HepG2 (cell line): ENCODE data around the gene CBY1. TPM values are rescaled to one million over a fixed set of nuclear protein-coding genes. Genes with fewer than 3 reads are reported as not detected.

Experiments
- AFF4 ChIP-seq: sonication (generic); formaldehyde crosslinking; IDR thresholded peaks from 2 replicates; pipeline ENCODE4 v1.4.0; 2020; ENCODE audit warnings: missing genetic modification reagents
- DR1 ChIP-seq: sonication (generic); formaldehyde crosslinking; IDR thresholded peaks from 2 replicates; pipeline ENCODE4 v1.8.0; 2021; ENCODE audit warnings: mild to moderate bottlenecking, missing genetic modification reagents, inconsistent platforms
- HBP1 ChIP-seq: IDR thresholded peaks from 2 replicates; pipeline ENCODE4 v1.6.1; 2016; ENCODE audit warnings: low read depth, control low read depth
- HNF1A ChIP-seq, 2 experiments: sonication (generic) in 1 of 2; formaldehyde crosslinking in 1 of 2; IDR thresholded peaks; 2 replicates each; pipeline versions ENCODE4 v1.4.0 to v1.6.1; 2016 to 2020; ENCODE audit warnings: borderline replicate concordance in 1 of 2, low read depth in 1 of 2, mild to moderate bottlenecking in 1 of 2, missing genetic modification reagents in 1 of 2
- HOXD1 ChIP-seq: sonication (generic); formaldehyde crosslinking; IDR thresholded peaks from 2 replicates; pipeline ENCODE4 v1.5.0; 2020; ENCODE audit warnings: missing genetic modification reagents
- MTA3 ChIP-seq: sonication (generic); formaldehyde crosslinking; IDR thresholded peaks from 2 replicates; pipeline ENCODE4 v1.4.0; 2020; ENCODE audit warnings: missing genetic modification reagents
- NBN ChIP-seq: fragments of 450-650 bp; conservative IDR thresholded peaks from 2 replicates; pipeline ENCODE4 v1.6.1; 2017
- PAWR ChIP-seq: sonication (generic); formaldehyde crosslinking; IDR thresholded peaks from 2 replicates; pipeline ENCODE4 v1.4.0; 2020; ENCODE audit warnings: missing genetic modification reagents, mild to moderate bottlenecking, borderline replicate concordance
- PHF5A ChIP-seq: IDR thresholded peaks from one replicate; pipeline ENCODE4 v1.6.1; 2018; ENCODE audit warnings: low read depth, missing genetic modification reagents; ENCODE audit not compliant: unreplicated experiment
- SNRNP70 ChIP-seq: fragments of 200-400 bp; formaldehyde crosslinking; IDR thresholded peaks from 2 replicates; pipeline ENCODE4 v1.6.1; 2017; ENCODE audit warnings: mild to moderate bottlenecking, low read depth, low read length, moderate library complexity
- STAG1 ChIP-seq: sonication (generic); formaldehyde crosslinking; IDR thresholded peaks from 2 replicates; pipeline ENCODE4 v1.4.0; 2020; ENCODE audit warnings: missing genetic modification reagents
- THRA ChIP-seq: sonication (generic); formaldehyde crosslinking; IDR thresholded peaks from 2 replicates; pipeline ENCODE4 v1.4.0; 2020; ENCODE audit warnings: missing genetic modification reagents, borderline replicate concordance
- TRIM24 ChIP-seq: sonication (generic); formaldehyde crosslinking; IDR thresholded peaks from 2 replicates; pipeline ENCODE4 v1.8.0; 2022; ENCODE audit warnings: mild to moderate bottlenecking, missing genetic modification reagents
- ZBTB42 ChIP-seq: sonication (generic); formaldehyde crosslinking; IDR thresholded peaks from 2 replicates; pipeline ENCODE4 v1.5.0; 2020; ENCODE audit warnings: mild to moderate bottlenecking, missing genetic modification reagents
- ZEB1 ChIP-seq: IDR thresholded peaks from 2 replicates; pipeline ENCODE4 v1.6.1; 2012; ENCODE audit warnings: mild to moderate bottlenecking, low read depth, inconsistent platforms; ENCODE audit not compliant: insufficient replicate concordance
- ZNF468 ChIP-seq: sonication (generic); formaldehyde crosslinking; IDR thresholded peaks from 2 replicates; pipeline ENCODE4 v1.8.0; 2022; ENCODE audit warnings: mild to moderate bottlenecking, moderate library complexity, missing genetic modification reagents
- ZNF747 ChIP-seq: sonication (generic); formaldehyde crosslinking; IDR thresholded peaks from 2 replicates; pipeline ENCODE4 v1.8.1; 2023; ENCODE audit warnings: missing genetic modification reagents, mild to moderate bottlenecking, borderline replicate concordance
- ZNF773 ChIP-seq: sonication (generic); formaldehyde crosslinking; IDR thresholded peaks from 2 replicates; pipeline ENCODE4 v1.4.0; 2020; ENCODE audit warnings: missing genetic modification reagents, borderline replicate concordance
- polyA plus RNA-seq, 8 experiments: library from polyadenylated mRNA; depleted of rRNA in 3 of 8; stranded (reverse) in 7 of 8; unstranded in 1 of 8; fragments of >200 nt; fragmentation: Illumina TruSeq in 4 of 8; extraction: Trizol in 4 of 8; gene quantifications; 2 replicates each; pipeline versions ENCODE4 v1.2.1 to v1.2.3, GENCODE V29; 2011 to 2016; ENCODE audit warnings: low read depth in 4 of 8, missing spikeins in 1 of 8, mixed read lengths in 1 of 8; ENCODE audit not compliant: insufficient read depth in 1 of 8
- total RNA-seq, 5 experiments: library from RNA; depleted of rRNA; stranded (reverse); fragments of >200 nt; fragmentation: Illumina TruSeq; extraction: Trizol; gene quantifications; 2 replicates each; pipeline ENCODE4 v1.2.3, GENCODE V29; 2016; ENCODE audit warnings: low read depth in 1 of 5

CBY1 gene
- total and polyA plus RNA-seq, 2 of the 13 experiments (the other 11 are each of a cell fraction or from before 2014, with no cell fraction given) = 19.7 to 20.3 TPM

- TF ChIP-seq PAWR (CRISPR knock-in tag) (no peak), ZNF773 (CRISPR knock-in tag) (peak; percentile 90; the same call in 1 of the 2 replicates), HBP1 (CRISPR knock-in tag) (peak; percentile 96), MTA3 (CRISPR knock-in tag) (no peak), NBN (no peak), ZNF747 (CRISPR knock-in tag) (peak; percentile 99), ZEB1 (no peak), PHF5A (CRISPR knock-in tag) (peak; percentile 81), ZNF468 (CRISPR knock-in tag) (no peak), HOXD1 (CRISPR knock-in tag) (peak; percentile 84; the same call in 1 of the 2 replicates), TRIM24 (no peak), THRA (CRISPR knock-in tag) (peak; percentile 80), SNRNP70 (no peak), ZBTB42 (CRISPR knock-in tag) (no peak), DR1 (peak; percentile 81), STAG1 (CRISPR knock-in tag) (peak; percentile 53), HNF1A (IDR thresholded peaks at IDR 0.05; ENCODE audit: low read depth) (no peak), HNF1A (CRISPR knock-in tag; IDR thresholded peaks at IDR 0.05; ENCODE audit: borderline replicate concordance) (peak; percentile 78), AFF4 (CRISPR knock-in tag) (0 out of 2 replicates have a peak, but pooled peaks have one; percentile 66)
Observed at GRCh38 chr22:38681582-38682335, 25.3 kb downstream of the CBY1 start, which contains the start of gene TOMM22 (continued).
